GM12873 (cell line): ENCODE data around the gene MTTP.

Experiments used
- CTCF ChIP-seq: IDR thresholded peaks from 2 replicates; pipeline ENCODE4 v1.5.1; 2012; ENCODE audit warnings: low read depth, mild to moderate bottlenecking, moderate library complexity, low read length, control low read depth; ENCODE audit not compliant: insufficient read depth; ENCODE audit errors: missing control alignments

Gene MTTP

GRCh38 chr4:99669084-99669483 is 94.5 kb downstream of the MTTP start:
- no peak for TF ChIP-seq CTCF

- no peak for TF ChIP-seq CTCF
Measured at GRCh38 chr4:99670409-99671073, 95.9 kb downstream of the MTTP start.
